Ramos (cell line): ENCODE results near the gene IRF1.

Experiments
- in situ Hi-C: fragments of 300-500 bp; cut with MboI; formaldehyde crosslinking; loops from one replicate; pipeline ENCODE4 v1.14.3; 2022; ENCODE audit warnings: low sequenced_read_pairs; ENCODE audit not compliant: unreplicated experiment

The IRF1 gene

GRCh38 chr5:132466433-132467286, 23.9 kb downstream of the IRF1 start:
- in situ Hi-C loops, result no loop called here

- in situ Hi-C loops, result no loop called here
Observed at GRCh38 chr5:132465059-132465707, 25.4 kb downstream of the IRF1 start.

GRCh38 chr5:132464156-132464939, 26.2 kb downstream of the IRF1 start:
- in situ Hi-C loops, result no loop called here

- in situ Hi-C loops, result no loop called here
Observed at GRCh38 chr5:132463811-132464155, 26.8 kb downstream of the IRF1 start.

- in situ Hi-C loops, result no loop called here
Observed at GRCh38 chr5:132462856-132463745, 27.5 kb downstream of the IRF1 start.

- in situ Hi-C loops, result no loop called here
Observed at GRCh38 chr5:132462333-132462732, 28.2 kb downstream of the IRF1 start.

- in situ Hi-C loops, result no loop called here
Observed at GRCh38 chr5:132461569-132462070, 29.0 kb downstream of the IRF1 start.

- in situ Hi-C loops, result no loop called here
Observed at GRCh38 chr5:132460846-132461568, 29.6 kb downstream of the IRF1 start.

GRCh38 chr5:132459983-132460838, 30.4 kb downstream of the IRF1 start:
- in situ Hi-C loops, result no loop called here

GRCh38 chr5:132459031-132459982, 31.3 kb downstream of the IRF1 start:
- in situ Hi-C loops, result no loop called here

GRCh38 chr5:132458651-132459030, 31.9 kb downstream of the IRF1 start:
- in situ Hi-C loops, result no loop called here

- in situ Hi-C loops, result no loop called here
Observed at GRCh38 chr5:132458226-132458560, 32.4 kb downstream of the IRF1 start.

GRCh38 chr5:132457371-132458225, 33.0 kb downstream of the IRF1 start:
- in situ Hi-C loops, result no loop called here

GRCh38 chr5:132456987-132457361, 33.6 kb downstream of the IRF1 start:
- in situ Hi-C loops, result no loop called here

GRCh38 chr5:132456296-132456986, 34.1 kb downstream of the IRF1 start:
- in situ Hi-C loops, result no loop called here

GRCh38 chr5:132455614-132456115, 34.9 kb downstream of the IRF1 start:
- in situ Hi-C loops, result no loop called here
